K562 (cell line): ENCODE data around the gene BEST4. TPM values are rescaled to one million over a fixed set of nuclear protein-coding genes. Genes with fewer than 3 reads are reported as not detected.

Experiments
- E2F8 ChIP-seq: fragments of 450-650 bp; IDR thresholded peaks from 2 replicates; pipeline ENCODE4 v1.7.1; 2018; ENCODE audit warnings: mild to moderate bottlenecking, low read depth; ENCODE audit not compliant: partially characterized antibody
- JUND ChIP-seq, 2 experiments: IDR thresholded peaks; 2 replicates in 1 of 2; 3 replicates in 1 of 2; pipeline ENCODE4 v1.6.1; 2011; ENCODE audit warnings: borderline replicate concordance in 2 of 2, low read depth in 2 of 2, low read length in 2 of 2, improper control_type of control experiment in 1 of 2, missing biosample characterization in 1 of 2, missing genetic modification characterization in 1 of 2, missing genetic modification reagents in 1 of 2
- RBM17 ChIP-seq: fragments of 200-400 bp; formaldehyde crosslinking; IDR thresholded peaks from 2 replicates; pipeline ENCODE4 v1.6.1; 2017; ENCODE audit warnings: low read depth, mild to moderate bottlenecking, low read length, borderline replicate concordance
- SRSF1 ChIP-seq: fragments of 200-400 bp; formaldehyde crosslinking; IDR thresholded peaks from 2 replicates; pipeline ENCODE4 v1.6.1; 2017; ENCODE audit warnings: mild to moderate bottlenecking, low read depth, low read length, moderate library complexity
- TAF9B ChIP-seq: fragments of 450-650 bp; IDR thresholded peaks from 2 replicates; pipeline ENCODE4 v1.6.1; 2018; ENCODE audit warnings: mild to moderate bottlenecking; ENCODE audit not compliant: partially characterized antibody
- ZNF174 ChIP-seq: fragments of 250-450 bp; sonication (Bioruptor Pico); IDR thresholded peaks from 2 replicates; pipeline ENCODE4 v1.4.0; 2020; ENCODE audit warnings: mild to moderate bottlenecking
- ZNF318 ChIP-seq, 2 experiments: fragments of 450-650 bp; IDR thresholded peaks; 2 replicates each; pipeline ENCODE4 v1.6.1; 2016; ENCODE audit warnings: mild to moderate bottlenecking in 2 of 2, borderline replicate concordance in 1 of 2, low read depth in 1 of 2, moderate library complexity in 1 of 2
- polyA plus RNA-seq, 8 experiments: library from polyadenylated mRNA; depleted of rRNA in 4 of 8; stranded (reverse) in 5 of 8; unstranded in 3 of 8; fragments of >200 nt; fragmentation: Nextera tagmentation in 2 of 8; fragmentation: Illumina TruSeq in 1 of 8; extraction: Ambion mirVana in 2 of 8; extraction: Trizol in 1 of 8; gene quantifications; 2 replicates each; pipeline versions ENCODE4 v1.2.1 to v1.2.3, GENCODE V29; 2011 to 2014; ENCODE audit warnings: inconsistent platforms in 1 of 8, missing spikeins in 1 of 8
- total RNA-seq, 7 experiments: library from RNA; depleted of rRNA in 6 of 7; stranded (reverse); fragments of >200 nt in 6 of 7; fragmentation: Illumina TruSeq in 2 of 7; extraction: Trizol in 2 of 7; gene quantifications; 2 replicates each; pipeline versions ENCODE4 v1.2.1 to v1.2.3, GENCODE V29; 2011 to 2021; ENCODE audit warnings: low replicate concordance in 1 of 7

The BEST4 gene
- total and polyA plus RNA-seq, 9 of the 15 experiments (the other 6 are each of a cell fraction or from before 2014, with no cell fraction given) = 0.07 to 0.11 TPM; not detected in 7

- TF ChIP-seq ZNF318 (IDR thresholded peaks at IDR 0.05; ENCODE audit: borderline replicate concordance in 1 of 2, low read depth in 1 of 2) (no peak), RBM17 (no peak), E2F8 (no peak), TAF9B (no peak), JUND (IDR thresholded peaks at IDR 0.05; ENCODE audit: borderline replicate concordance, low read depth, low read length) (no peak), JUND (tag; IDR thresholded peaks at IDR 0.05; ENCODE audit: borderline replicate concordance, low read depth, low read length) (peak; percentile 30; the same call in 1 of the 3 replicates), ZNF174 (no peak), SRSF1 (no peak)
Observed at GRCh38 chr1:44790968-44791801, 3.2 kb upstream of the BEST4 start (continued).
